ENCODE results near the gene GID8. TPM values are rescaled to one million over a fixed set of nuclear protein-coding genes. Genes with fewer than 3 reads are reported as not detected.

Gene GID8
- total and polyA plus RNA-seq, 2 of the 4 experiments (the other 2 are of a cell fraction) = 21.5 to 33.9 TPM

DNA sequence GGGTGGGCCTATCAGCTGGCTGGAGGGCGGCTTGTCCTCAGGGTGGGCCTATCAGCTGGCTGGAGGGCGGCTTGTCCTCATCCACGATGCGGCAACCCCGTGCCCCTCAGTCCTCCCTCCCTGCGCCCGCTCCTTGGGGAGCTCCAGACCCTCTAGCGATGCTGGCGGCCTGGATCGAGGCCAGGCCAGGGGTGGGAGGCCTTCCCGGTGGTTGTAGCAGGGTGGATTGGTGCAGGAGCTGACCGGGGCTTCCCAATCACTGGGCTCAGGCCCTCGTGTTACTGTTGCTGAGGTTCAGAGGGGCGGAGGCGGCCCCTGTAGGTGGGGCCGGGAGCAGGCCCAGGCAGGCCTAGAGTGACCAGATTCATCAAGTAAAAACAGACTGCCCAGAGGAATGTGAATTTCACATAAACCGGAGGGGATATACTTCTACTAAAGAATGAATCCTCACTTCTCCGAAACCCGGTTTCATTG, 23.4 kb downstream of the GID8 start:
- Histone ChIP-seq H3K4me1 (ENCODE audit: control insufficient read depth, insufficient read depth, low read length) (no peaks in the 10 kb centered on the region), H3K9ac (ENCODE audit: low read depth, low read length) (no peak overlapping the region), H3K27me3 (ENCODE audit: control insufficient read depth, insufficient read depth, low read length) (peaks cover 8% of the 10 kb centered on the region; the same call in 1 of the 2 replicates), H3K4ac (ENCODE audit: low read depth, low read length) (no peak overlapping the region), H2BK5ac (ENCODE audit: low read depth, low read length, poor library complexity, severe bottlenecking) (no peak overlapping the region), H3K23ac (ENCODE audit: low read depth, low read length) (no peak overlapping the region), H4K5ac (ENCODE audit: low read depth, low read length) (no peak overlapping the region), H3K56ac (ENCODE audit: extremely low read depth, insufficient read depth, low read length) (no peak overlapping the region), H3K79me1 (ENCODE audit: low read depth in 1 of 2, low read length in 2 of 2) (no peaks in the 10 kb centered on the region), H3K18ac (ENCODE audit: low read depth, low read length) (no peak overlapping the region), H3K14ac (replicated peaks; ENCODE audit: low read depth, low read length) (no peak overlapping the region), H3K4me3 (ENCODE audit: insufficient read depth, low read depth, low read length) (no peak overlapping the region), H3K9me3 (ENCODE audit: control insufficient read depth, insufficient read depth, low read length) (no peaks in the 10 kb centered on the region), H3K9me1 (ENCODE audit: insufficient read depth, low read length) (peaks cover 4% of the 10 kb centered on the region; the same call in 1 of the 2 replicates), H3K27ac (ENCODE audit: insufficient read depth, low read length) (no peak overlapping the region), H4K91ac (ENCODE audit: insufficient read depth, low read depth, low read length) (no peak overlapping the region), H2AK5ac (ENCODE audit: low read depth, low read length) (no peak overlapping the region), H2AFZ (replicated peaks; ENCODE audit: low read length, poor library complexity) (no peak overlapping the region), H2BK20ac (ENCODE audit: low read depth, low read length) (no peak overlapping the region), H2BK120ac (ENCODE audit: low read depth, low read length) (no peak overlapping the region), H4K20me1 (ENCODE audit: insufficient read depth, low read length) (no peaks in the 10 kb centered on the region), H2BK15ac (ENCODE audit: low read depth, low read length) (no peak overlapping the region), H2AK9ac (replicated peaks; ENCODE audit: low read depth, low read length, poor library complexity) (no peak overlapping the region), H3K36me3 (ENCODE audit: control insufficient read depth, insufficient read depth, low read length) (peaks cover 1% of the 10 kb centered on the region; the same call in 1 of the 2 replicates), H3K4me2 (ENCODE audit: low read depth, low read length) (no peak overlapping the region), H4K8ac (ENCODE audit: low read depth in 2 of 2, low read length in 2 of 2) (no peak overlapping the region)
- TF ChIP-seq, protein P1, sequence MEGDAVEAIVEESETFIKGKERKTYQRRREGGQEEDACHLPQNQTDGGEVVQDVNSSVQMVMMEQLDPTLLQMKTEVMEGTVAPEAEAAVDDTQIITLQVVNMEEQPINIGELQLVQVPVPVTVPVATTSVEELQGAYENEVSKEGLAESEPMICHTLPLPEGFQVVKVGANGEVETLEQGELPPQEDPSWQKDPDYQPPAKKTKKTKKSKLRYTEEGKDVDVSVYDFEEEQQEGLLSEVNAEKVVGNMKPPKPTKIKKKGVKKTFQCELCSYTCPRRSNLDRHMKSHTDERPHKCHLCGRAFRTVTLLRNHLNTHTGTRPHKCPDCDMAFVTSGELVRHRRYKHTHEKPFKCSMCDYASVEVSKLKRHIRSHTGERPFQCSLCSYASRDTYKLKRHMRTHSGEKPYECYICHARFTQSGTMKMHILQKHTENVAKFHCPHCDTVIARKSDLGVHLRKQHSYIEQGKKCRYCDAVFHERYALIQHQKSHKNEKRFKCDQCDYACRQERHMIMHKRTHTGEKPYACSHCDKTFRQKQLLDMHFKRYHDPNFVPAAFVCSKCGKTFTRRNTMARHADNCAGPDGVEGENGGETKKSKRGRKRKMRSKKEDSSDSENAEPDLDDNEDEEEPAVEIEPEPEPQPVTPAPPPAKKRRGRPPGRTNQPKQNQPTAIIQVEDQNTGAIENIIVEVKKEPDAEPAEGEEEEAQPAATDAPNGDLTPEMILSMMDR (conservative IDR thresholded peaks at IDR 0.05; ENCODE audit: low read depth, low read length) = no peak
- TF ChIP-seq FOS (IDR thresholded peaks at IDR 0.05; ENCODE audit: low read depth, low read length) (no peak), USF2 (IDR thresholded peaks at IDR 0.05; ENCODE audit: low read depth, low read length) (no peak), CHD1 (IDR thresholded peaks at IDR 0.05; ENCODE audit: low read depth, low read length) (no peak), RFX5 (IDR thresholded peaks at IDR 0.05; ENCODE audit: low read depth, low read length) (no peak), MAZ (IDR thresholded peaks at IDR 0.05; ENCODE audit: borderline replicate concordance, low read depth, low read length) (no peak), CEBPB (IDR thresholded peaks at IDR 0.05; ENCODE audit: low read depth, low read length) (no peak), SMC3 (IDR thresholded peaks at IDR 0.05; ENCODE audit: low read depth, low read length) (no peak)
- TF ChIP-seq, protein P2, sequence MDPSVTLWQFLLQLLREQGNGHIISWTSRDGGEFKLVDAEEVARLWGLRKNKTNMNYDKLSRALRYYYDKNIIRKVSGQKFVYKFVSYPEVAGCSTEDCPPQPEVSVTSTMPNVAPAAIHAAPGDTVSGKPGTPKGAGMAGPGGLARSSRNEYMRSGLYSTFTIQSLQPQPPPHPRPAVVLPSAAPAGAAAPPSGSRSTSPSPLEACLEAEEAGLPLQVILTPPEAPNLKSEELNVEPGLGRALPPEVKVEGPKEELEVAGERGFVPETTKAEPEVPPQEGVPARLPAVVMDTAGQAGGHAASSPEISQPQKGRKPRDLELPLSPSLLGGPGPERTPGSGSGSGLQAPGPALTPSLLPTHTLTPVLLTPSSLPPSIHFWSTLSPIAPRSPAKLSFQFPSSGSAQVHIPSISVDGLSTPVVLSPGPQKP (IDR thresholded peaks at IDR 0.05; ENCODE audit: borderline replicate concordance, low read depth, low read length) = no peak
- in situ Hi-C loops (cut with MboI; ENCODE audit: low sequenced_read_pairs) = no loop called here
- DNase-seq = no peak
- no TSS peak for BruUV-seq (replicated peaks)
- no peak for ATAC-seq (ENCODE audit: low read depth)
- intact Hi-C loops (cut with micrococcal nuclease) = no loop called here
- 80% methylated on average over 3 of the region's 19 CpGs; no CpG with 5 or more reads in 1 of the 2 experiments for WGBS, 2 experiments (ENCODE audit: extremely low coverage in 2 of 2, insufficient read length in 1 of 2)
- ChIA-PET POLR2A (ENCODE audit: unreplicated experiment) (no interaction called here), CTCF (no interaction called here)
- dilution Hi-C loops (cut with HindIII; ENCODE audit: low sequenced_read_pairs, unreplicated experiment) = no loop called here

Measured in IMR-90 (cell line).